ENCODE results near the gene MYL3.

MYL3 gene

DNA sequence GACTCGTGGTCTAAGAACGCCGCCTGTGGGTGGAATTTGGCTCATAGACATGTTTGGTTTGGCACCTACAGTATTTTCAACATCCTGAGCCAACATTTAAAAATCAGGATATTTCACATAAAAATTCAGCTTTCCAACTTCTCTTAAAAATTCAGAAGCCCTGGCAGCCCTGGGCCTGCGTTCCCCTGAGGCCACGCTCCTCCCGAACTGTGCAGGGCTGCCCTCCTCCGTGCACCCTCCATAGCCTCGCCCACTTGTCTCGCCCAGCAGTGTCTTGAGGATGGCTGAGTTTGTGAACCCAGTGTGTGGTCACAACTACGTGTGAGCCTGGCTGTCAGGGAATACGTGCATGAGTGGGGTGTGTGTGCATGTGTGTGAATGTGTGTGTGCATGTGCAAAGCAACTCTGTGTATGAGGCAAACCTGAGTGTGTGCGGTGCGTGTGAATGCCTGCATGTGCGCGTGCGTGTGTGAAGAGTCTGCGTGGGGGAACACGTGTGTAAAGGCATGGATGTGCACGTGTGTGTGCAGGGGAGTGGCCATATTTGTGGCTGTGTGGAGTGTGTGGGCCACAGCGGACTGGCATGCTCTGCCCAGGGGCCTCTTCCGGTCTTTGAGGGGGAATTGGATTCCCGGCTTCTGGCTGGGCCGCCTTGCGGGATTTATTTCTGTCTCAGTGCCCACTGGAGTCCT, 45.2 kb upstream of the MYL3 start:
- TF ChIP-seq, protein P1, sequence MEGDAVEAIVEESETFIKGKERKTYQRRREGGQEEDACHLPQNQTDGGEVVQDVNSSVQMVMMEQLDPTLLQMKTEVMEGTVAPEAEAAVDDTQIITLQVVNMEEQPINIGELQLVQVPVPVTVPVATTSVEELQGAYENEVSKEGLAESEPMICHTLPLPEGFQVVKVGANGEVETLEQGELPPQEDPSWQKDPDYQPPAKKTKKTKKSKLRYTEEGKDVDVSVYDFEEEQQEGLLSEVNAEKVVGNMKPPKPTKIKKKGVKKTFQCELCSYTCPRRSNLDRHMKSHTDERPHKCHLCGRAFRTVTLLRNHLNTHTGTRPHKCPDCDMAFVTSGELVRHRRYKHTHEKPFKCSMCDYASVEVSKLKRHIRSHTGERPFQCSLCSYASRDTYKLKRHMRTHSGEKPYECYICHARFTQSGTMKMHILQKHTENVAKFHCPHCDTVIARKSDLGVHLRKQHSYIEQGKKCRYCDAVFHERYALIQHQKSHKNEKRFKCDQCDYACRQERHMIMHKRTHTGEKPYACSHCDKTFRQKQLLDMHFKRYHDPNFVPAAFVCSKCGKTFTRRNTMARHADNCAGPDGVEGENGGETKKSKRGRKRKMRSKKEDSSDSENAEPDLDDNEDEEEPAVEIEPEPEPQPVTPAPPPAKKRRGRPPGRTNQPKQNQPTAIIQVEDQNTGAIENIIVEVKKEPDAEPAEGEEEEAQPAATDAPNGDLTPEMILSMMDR (conservative IDR thresholded peaks at IDR 0.05; ENCODE audit: low read depth), result peak; percentile 13; the same call in 1 of the 2 replicates
- ChIA-PET POLR2A (ENCODE audit: low non-redundant PET) (no interaction called here), CTCF (interaction anchor here (1.1 to 1.6 kb wide), 3 partner anchors 28 to 207 kb away, joined by 4 to 7 read pairs (median 4); partner anchors contain the start of gene TMIE)
- H3K27ac ChIP-seq, result 0 out of 2 replicates have a peak overlapping the region, but pooled peaks have one; percentile 12
- DNase-seq (ENCODE audit: low spot score), result no peak

DNA sequence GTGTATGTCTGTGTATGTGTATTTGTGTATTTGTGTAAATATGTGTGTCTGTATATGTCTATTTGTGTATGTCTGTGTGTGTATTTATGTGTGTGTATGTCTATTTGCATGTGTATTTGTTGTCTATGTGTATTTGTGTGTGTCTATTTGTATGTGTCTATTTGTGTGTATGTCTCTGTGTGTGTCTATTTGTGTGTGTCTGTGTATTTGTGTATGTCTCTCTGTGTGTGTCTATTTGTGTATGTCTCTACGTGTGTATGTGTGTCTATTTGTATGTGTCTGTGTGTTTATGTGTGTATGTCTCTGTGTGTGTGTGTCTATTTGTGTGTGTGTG, 44.7 kb upstream of the MYL3 start:
- no peak overlapping the region for H3K27ac ChIP-seq
- ChIA-PET POLR2A (ENCODE audit: low non-redundant PET) (no interaction called here), CTCF (no interaction called here)
- TF ChIP-seq, protein P1 (conservative IDR thresholded peaks at IDR 0.05; ENCODE audit: low read depth), result no peak
- DNase-seq (ENCODE audit: low spot score), result no peak

DNA sequence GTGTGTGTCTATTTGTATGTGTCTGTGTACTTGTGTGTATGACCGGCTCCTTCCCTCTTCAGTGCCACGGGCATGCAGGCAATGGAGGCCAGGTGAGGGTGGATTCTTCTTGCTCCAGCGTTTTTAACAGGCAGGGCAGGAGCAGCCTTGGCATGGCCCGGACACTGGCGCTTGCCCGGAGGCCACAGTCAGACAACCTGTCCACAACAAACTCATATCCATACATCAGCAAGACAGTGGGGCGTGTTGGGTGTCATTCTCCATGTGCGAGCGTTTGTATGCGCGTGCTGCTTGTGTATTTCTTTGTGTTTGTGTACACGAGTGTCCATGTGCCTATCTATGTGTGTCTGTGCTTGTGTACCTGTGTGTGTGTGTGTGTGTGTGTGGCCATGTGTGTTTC, 44.0 kb upstream of the MYL3 start:
- TF ChIP-seq, protein P1 (conservative IDR thresholded peaks at IDR 0.05; ENCODE audit: low read depth), result no peak
- H3K27ac ChIP-seq, result no peak overlapping the region
- ChIA-PET POLR2A (ENCODE audit: low non-redundant PET) (no interaction called here), CTCF (no interaction called here)
- DNase-seq (ENCODE audit: low spot score), result no peak

DNA sequence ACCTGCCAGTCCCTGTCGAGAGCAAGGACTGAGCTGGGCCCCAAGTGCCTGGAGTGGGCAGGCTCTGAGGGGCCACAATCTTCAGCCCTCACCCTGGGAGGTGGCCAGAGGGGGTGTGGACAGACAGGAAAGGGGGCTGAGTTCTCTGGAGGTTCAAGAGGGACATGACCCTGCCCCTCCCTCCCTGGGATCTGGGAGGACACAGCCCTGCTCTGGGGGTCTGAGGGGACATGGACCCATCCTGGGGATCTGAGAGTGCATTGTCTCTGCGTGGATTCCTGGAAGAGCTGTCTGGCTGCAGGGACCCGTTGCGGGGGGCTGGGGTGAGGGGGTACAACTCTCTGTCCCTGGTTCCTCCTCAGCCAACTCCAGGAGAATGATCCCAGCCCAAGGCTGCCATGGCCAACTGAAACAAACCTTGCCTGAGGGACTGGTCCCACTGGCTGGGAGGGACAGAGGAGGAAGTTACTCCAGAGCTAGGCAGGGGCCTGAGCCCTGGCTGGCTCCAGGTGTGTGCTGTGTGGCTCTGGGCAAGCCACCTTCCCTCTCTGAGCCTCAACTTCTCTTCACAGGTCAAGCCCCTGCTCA, 43.3 kb upstream of the MYL3 start:
- ChIA-PET CTCF (interaction anchor here (1.8 kb wide), 1 partner anchor 11 kb away, joined by 5 read pairs; no protein-coding TSS in a partner anchor), POLR2A (ENCODE audit: low non-redundant PET) (no interaction called here)
- TF ChIP-seq, protein P1 (conservative IDR thresholded peaks at IDR 0.05; ENCODE audit: low read depth), result no peak
- no peak overlapping the region for H3K27ac ChIP-seq
- DNase-seq (ENCODE audit: low spot score), result no peak

DNA sequence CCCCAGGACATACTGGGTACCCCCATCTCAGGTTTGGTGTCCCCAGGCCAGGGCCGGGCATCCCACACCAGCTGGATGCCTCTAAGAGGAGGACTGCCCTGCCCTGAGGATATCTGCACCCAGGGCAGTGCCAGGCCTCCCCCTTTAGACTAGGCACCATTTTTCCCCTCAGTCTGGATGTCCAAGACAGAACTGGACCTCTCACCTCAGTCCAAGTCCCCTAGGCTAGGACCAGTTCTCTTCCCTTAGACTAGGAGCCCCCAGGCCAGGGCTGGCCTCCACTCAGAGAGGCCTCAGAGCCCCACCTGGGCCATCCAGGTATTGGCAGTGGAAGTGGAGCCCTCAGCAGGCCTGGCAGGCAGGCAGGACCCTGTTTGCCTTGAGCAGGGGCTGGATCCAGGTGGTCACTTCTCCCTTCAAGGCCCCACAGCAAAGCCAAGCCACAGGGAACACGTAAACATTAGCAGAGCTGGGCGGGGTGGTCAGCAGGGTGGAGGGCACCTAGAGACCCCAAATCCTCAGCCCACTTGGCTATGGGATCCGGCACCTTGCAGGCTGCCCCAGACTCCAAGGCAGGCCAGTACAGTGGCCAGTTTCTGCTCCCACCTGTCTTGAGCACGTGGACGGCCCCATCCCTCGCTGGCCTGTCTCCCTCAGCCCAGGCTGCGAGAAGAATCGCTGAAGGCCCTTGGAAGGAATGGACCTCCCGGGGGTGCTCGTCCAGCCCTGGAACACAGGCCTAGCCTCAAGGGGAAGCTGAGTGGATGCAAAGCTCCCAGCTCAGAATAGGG, 42.6 kb upstream of the MYL3 start:
- ChIA-PET CTCF (interaction anchor here (1.8 kb wide), 1 partner anchor 10 kb away, joined by 5 read pairs; no protein-coding TSS in a partner anchor), POLR2A (ENCODE audit: low non-redundant PET) (no interaction called here)
- no peak for DNase-seq (ENCODE audit: low spot score)
- no peak overlapping the region for H3K27ac ChIP-seq
- TF ChIP-seq, protein P1 (conservative IDR thresholded peaks at IDR 0.05; ENCODE audit: low read depth), result no peak

DNA sequence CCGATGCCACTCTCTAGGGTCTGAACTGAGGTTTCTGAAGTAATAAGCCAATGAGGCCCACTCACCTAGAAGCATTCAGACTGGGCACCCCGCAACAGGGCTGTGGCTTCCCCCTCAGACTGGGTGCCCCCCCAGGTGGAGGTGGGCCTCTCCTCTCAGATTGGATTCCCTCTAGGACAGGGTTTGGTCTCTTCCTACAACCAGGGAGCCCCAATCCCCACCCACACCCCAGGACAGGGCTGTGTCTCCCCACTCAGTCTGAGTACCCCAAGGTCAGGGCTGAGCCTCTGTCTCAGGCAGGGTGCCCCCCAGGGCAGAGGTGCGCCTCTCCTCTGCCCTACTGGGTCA, 41.9 kb upstream of the MYL3 start:
- CTCF ChIA-PET, result interaction anchor here (1.8 kb wide), 1 partner anchor 10 kb away, joined by 5 read pairs; no protein-coding TSS in a partner anchor
- TF ChIP-seq, protein P1 (conservative IDR thresholded peaks at IDR 0.05; ENCODE audit: low read depth), result no peak

More for the DNA sequence above, 41.9 kb upstream of the MYL3 start:
- no peak for DNase-seq (ENCODE audit: low spot score)
- no peak overlapping the region for H3K27ac ChIP-seq
- POLR2A ChIA-PET (ENCODE audit: low non-redundant PET), result no interaction called here

All from RWPE1 (cell line).